HG03280 (cell line): Measurements from ENCODE around the gene KAT8.
"Not testable (repeated sequence)": the region's sequence is repeated elsewhere in the genome, so short reads cannot be mapped to it uniquely, and the experiment has no call there.

Source experiments
- ATAC-seq: cut with Tn5 transposase; IDR thresholded peaks from one replicate; pipeline ENCODE4 v1.9.1; 2021; ENCODE audit warnings: mild to moderate bottlenecking, moderate library complexity; ENCODE audit not compliant: unreplicated experiment

KAT8 gene

GRCh38 chr16:31083556-31083955, 33.9 kb upstream of the KAT8 start:
- no peak for ATAC-seq

- ATAC-seq, result no peak
These were observed 33.5 kb upstream of the KAT8 start for GRCh38 chr16:31083981-31084380.

GRCh38 chr16:31084584-31085302, 32.7 kb upstream of the KAT8 start:
- ATAC-seq, result no peak

- no peak for ATAC-seq
These were observed 32.1 kb upstream of the KAT8 start for GRCh38 chr16:31085411-31085810.

- ATAC-seq, result no peak
These were observed 31.4 kb upstream of the KAT8 start for GRCh38 chr16:31085873-31086628.

- no peak for ATAC-seq
These were observed 30.9 kb upstream of the KAT8 start for GRCh38 chr16:31086629-31086906.

- ATAC-seq, result no peak
These were observed 30.0 kb upstream of the KAT8 start for GRCh38 chr16:31087481-31087880.

- ATAC-seq, result no peak
These were observed 29.5 kb upstream of the KAT8 start for GRCh38 chr16:31087971-31088370.

GRCh38 chr16:31088459-31089183, 28.8 kb upstream of the KAT8 start, which contains the start of gene PRSS53:
Gene PRSS53, minus strand, starts transcription at chr16:31088943. Its CDS starts 134 bp downstream, at chr16:31088809.
- no peak for ATAC-seq

GRCh38 chr16:31089199-31089598, 28.3 kb upstream of the KAT8 start:
- ATAC-seq, result no peak

GRCh38 chr16:31090540-31090939, 26.9 kb upstream of the KAT8 start:
- ATAC-seq, result no peak

- ATAC-seq, result no peak
These were observed 25.1 kb upstream of the KAT8 start for GRCh38 chr16:31092330-31092729.

- ATAC-seq, result no peak
These were observed 24.2 kb upstream of the KAT8 start for GRCh38 chr16:31093132-31093703.

GRCh38 chr16:31094088-31094423, 23.4 kb upstream of the KAT8 start:
- peak; percentile 7 for ATAC-seq

GRCh38 chr16:31094424-31095120, 22.9 kb upstream of the KAT8 start, which contains the start of gene VKORC1:
Gene VKORC1, minus strand, starts transcription at chr16:31094797. Its CDS starts 68 bp downstream, at chr16:31094729.
- peak; percentile 79 for ATAC-seq

GRCh38 chr16:31099860-31100638, 17.4 kb upstream of the KAT8 start:
- no peak for ATAC-seq

- ATAC-seq, result not testable (repeated sequence)
These were observed 16.4 kb upstream of the KAT8 start for GRCh38 chr16:31100876-31101641.

- no peak for ATAC-seq
These were observed 11.7 kb upstream of the KAT8 start for GRCh38 chr16:31105677-31106213.
